Astrocyte (in vitro differentiated cells and primary cell): ENCODE data around the gene LGR6. TPM values are rescaled to one million over a fixed set of nuclear protein-coding genes. Genes with fewer than 3 reads are reported as not detected.
"Not testable (repeated sequence)": the region's sequence is repeated elsewhere in the genome, so short reads cannot be mapped to it uniquely, and the experiment has no call there.

Experiments used
- DNase-seq: peaks from one replicate; pipeline ENCODE4 v3.0.0-alpha.2; 2010; ENCODE audit warnings: low read depth
- FAIRE-seq: peaks from 2 replicates; lab custom pipeline; 2011; peaks lifted over from hg19 to GRCh38; lab: Jason Lieb, UNC
- H2AFZ ChIP-seq: 2 replicates; pipeline ENCODE4 v1.6.0; 2012; ENCODE audit warnings: low read depth, low read length, inconsistent platforms
- H3K27ac ChIP-seq: 2 replicates; pipeline ENCODE4 v1.5.1; 2011; ENCODE audit warnings: low read depth, low read length, inconsistent platforms
- H3K27me3 ChIP-seq: 2 replicates; pipeline ENCODE4 v1.6.0; 2011; ENCODE audit warnings: low read length, inconsistent platforms; ENCODE audit not compliant: insufficient read depth
- H3K36me3 ChIP-seq: 2 replicates; pipeline ENCODE4 v1.5.1; 2011; ENCODE audit warnings: low read length, inconsistent platforms; ENCODE audit not compliant: insufficient read depth
- H3K4me1 ChIP-seq: 2 replicates; pipeline ENCODE4 v1.5.1; 2011; ENCODE audit warnings: low read length, inconsistent platforms; ENCODE audit not compliant: insufficient read depth
- H3K4me2 ChIP-seq: 2 replicates; pipeline ENCODE4 v1.6.0; 2012; ENCODE audit warnings: low read length, inconsistent platforms
- H3K4me3 ChIP-seq: 2 replicates; pipeline ENCODE4 v1.5.1; 2011; ENCODE audit warnings: low read depth, mild to moderate bottlenecking, low read length, inconsistent platforms; ENCODE audit not compliant: insufficient read depth
- H3K79me2 ChIP-seq: 2 replicates; pipeline ENCODE4 v1.6.0; 2012; ENCODE audit warnings: mild to moderate bottlenecking, low read length, inconsistent platforms; ENCODE audit not compliant: insufficient read depth
- H3K9ac ChIP-seq: 2 replicates; pipeline ENCODE4 v1.6.0; 2012; ENCODE audit warnings: mild to moderate bottlenecking, low read length, inconsistent platforms
- H3K9me3 ChIP-seq: 2 replicates; pipeline ENCODE4 v1.5.1; 2012; ENCODE audit warnings: low read depth, mild to moderate bottlenecking, low read length, inconsistent platforms; ENCODE audit not compliant: insufficient read depth
- H4K20me1 ChIP-seq: 2 replicates; pipeline ENCODE4 v1.6.0; 2012; ENCODE audit warnings: low read length, inconsistent platforms; ENCODE audit not compliant: insufficient read depth
- H3K27ac Mint-ChIP-seq: one replicate; pipeline ENCODE4 v1.8.0; 2021; ENCODE audit warnings: mild to moderate bottlenecking, mixed read lengths; ENCODE audit not compliant: unreplicated experiment
- H3K27me3 Mint-ChIP-seq: one replicate; pipeline ENCODE4 v1.8.0; 2021; ENCODE audit warnings: low read depth, mixed read lengths; ENCODE audit not compliant: unreplicated experiment
- H3K36me3 Mint-ChIP-seq: one replicate; pipeline ENCODE4 v1.8.0; 2021; ENCODE audit warnings: low read depth, mixed read lengths; ENCODE audit not compliant: unreplicated experiment
- H3K4me1 Mint-ChIP-seq: one replicate; pipeline ENCODE4 v1.8.0; 2021; ENCODE audit warnings: low read depth, mixed read lengths; ENCODE audit not compliant: unreplicated experiment
- H3K4me3 Mint-ChIP-seq: one replicate; pipeline ENCODE4 v1.8.0; 2021; ENCODE audit warnings: mild to moderate bottlenecking, moderate library complexity, mixed read lengths; ENCODE audit not compliant: unreplicated experiment
- H3K9me3 Mint-ChIP-seq: one replicate; pipeline ENCODE4 v1.8.0; 2021; ENCODE audit warnings: mild to moderate bottlenecking, mixed read lengths; ENCODE audit not compliant: unreplicated experiment
- CTCF ChIP-seq: IDR thresholded peaks from 2 replicates; pipeline ENCODE4 v1.5.1; 2011; ENCODE audit warnings: low read depth, mild to moderate bottlenecking, inconsistent platforms, low read length, moderate library complexity; ENCODE audit not compliant: insufficient read depth
- EZH2 ChIP-seq: IDR thresholded peaks from 2 replicates; pipeline ENCODE4 v1.6.1; 2012; ENCODE audit warnings: mild to moderate bottlenecking, low read length, inconsistent platforms; ENCODE audit not compliant: insufficient read depth
- total RNA-seq: library from RNA; stranded (reverse); gene quantifications from 2 replicates; pipeline ENCODE4 v1.2.1, GENCODE V29; 2021

The LGR6 gene
- total RNA-seq, 1 donor from 2014 or later: 0.27 TPM

- Histone ChIP-seq H3K4me1 (peaks cover 6% of the 10 kb centered on the region), H4K20me1 (peaks cover 26% of the 10 kb centered on the region), H3K4me3 (peak overlapping the region; percentile 97), H3K9me3 (no peaks in the 10 kb centered on the region), H3K4me2 (peak overlapping the region; percentile 98), H3K9ac (peak overlapping the region; percentile 94), H3K27me3 (no peaks in the 10 kb centered on the region), H3K79me2 (peaks cover 49% of the 10 kb centered on the region), H3K27ac (peak overlapping the region; percentile 89), H2AFZ (peak overlapping the region; percentile 92), H3K36me3 (no peaks in the 10 kb centered on the region)
- peak; percentile 58 for DNase-seq
- Mint-ChIP-seq H3K27me3 (no peaks in the 10 kb centered on the region), H3K27ac (peak overlapping the region; percentile 67), H3K9me3 (no peaks in the 10 kb centered on the region), H3K4me1 (peaks cover 5% of the 10 kb centered on the region), H3K4me3 (peak overlapping the region; percentile 93), H3K36me3 (no peaks in the 10 kb centered on the region)
- TF ChIP-seq EZH2: no peak
- no peak for TF ChIP-seq CTCF
- FAIRE-seq: no peak
Measured at GRCh38 chr1:202349206-202349928, 155.8 kb downstream of the LGR6 start.

GRCh38 chr1:202351725-202352124 lies 158.1 kb downstream of the LGR6 start:
- Mint-ChIP-seq H3K36me3 (no peaks in the 10 kb centered on the region), H3K27ac (no peak overlapping the region), H3K4me3 (no peak overlapping the region), H3K9me3 (no peaks in the 10 kb centered on the region), H3K27me3 (no peaks in the 10 kb centered on the region), H3K4me1 (peaks cover 5% of the 10 kb centered on the region)
- FAIRE-seq (no peak), DNase-seq (peak; percentile 36)
- Histone ChIP-seq H3K9me3 (no peaks in the 10 kb centered on the region), H3K27ac (no peak overlapping the region), H3K36me3 (no peaks in the 10 kb centered on the region), H2AFZ (no peak overlapping the region), H3K79me2 (peaks cover 65% of the 10 kb centered on the region), H3K4me3 (no peak overlapping the region), H4K20me1 (peaks cover 41% of the 10 kb centered on the region), H3K9ac (no peak overlapping the region), H3K4me1 (peaks cover 6% of the 10 kb centered on the region), H3K27me3 (no peaks in the 10 kb centered on the region), H3K4me2 (no peak overlapping the region)
- no peak for TF ChIP-seq EZH2
- TF ChIP-seq CTCF: no peak

GRCh38 chr1:202352583-202353197 lies 159.1 kb downstream of the LGR6 start:
- H3K79me2 ChIP-seq: peaks cover 65% of the 10 kb centered on the region
- FAIRE-seq: not testable (repeated sequence)

More at GRCh38 chr1:202352583-202353197, 159.1 kb downstream of the LGR6 start:
- not testable (repeated sequence) for H2AFZ ChIP-seq, DNase-seq, H3K4me1 ChIP-seq, H3K9me3 Mint-ChIP-seq, H3K27ac Mint-ChIP-seq, H3K27me3 Mint-ChIP-seq, H3K27me3 ChIP-seq, H3K36me3 Mint-ChIP-seq, H3K36me3 ChIP-seq, H3K4me3 ChIP-seq, H3K4me2 ChIP-seq, H3K9ac ChIP-seq, H3K4me3 Mint-ChIP-seq, H3K4me1 Mint-ChIP-seq, H3K9me3 ChIP-seq, H3K27ac ChIP-seq
- H4K20me1 ChIP-seq: peaks cover 41% of the 10 kb centered on the region
